ENCODE results near the gene RNF4. TPM values are rescaled to one million over a fixed set of nuclear protein-coding genes. Genes with fewer than 3 reads are reported as not detected.

Gene RNF4
- total and polyA plus RNA-seq, 4 donors: 14.8 to 54.7 (median 41.1) TPM

- TF ChIP-seq CTCF (IDR thresholded peaks at IDR 0.05; ENCODE audit: control extremely low read depth, extremely low read depth): no peak
- Histone ChIP-seq H3K27ac (ENCODE audit: low read depth in 1 of 2, low read length in 1 of 2) (peak overlapping the region; percentile 37 to 58), H3K9me3 (ENCODE audit: control insufficient read depth in 4 of 4, insufficient read depth in 3 of 4, low read length in 3 of 4) (no peaks in the 10 kb centered on the region), H3K4me1 (ENCODE audit: control insufficient read depth in 5 of 5, insufficient read depth in 5 of 5, low read length in 5 of 5) (peaks cover 4 to 44% (median 13%) of the 10 kb centered on the region in 5 donors), H3K4me3 (no peak overlapping the region), H3K36me3 (ENCODE audit: control insufficient read depth in 4 of 4, insufficient read depth in 4 of 4, low read length in 4 of 4) (no peaks in the 10 kb centered on the region), H3K27me3 (ENCODE audit: control insufficient read depth in 3 of 3, insufficient read depth in 3 of 3, low read length in 2 of 3) (no peaks in the 10 kb centered on the region), H3K9ac (ENCODE audit: insufficient read depth in 1 of 2, low read length in 2 of 2) (no peak overlapping the region)
- ATAC-seq (ENCODE audit: insufficient read depth, low FRiP score) (no peak), DNase-seq (peak; percentile 22 to 67 (median 46))
- 9 to 35% methylated on average over 3 of the region's 3 CpGs for WGBS, 2 donors
These were observed 13.8 kb downstream of the RNF4 start for GRCh38 chr4:2482693-2483092.

GRCh38 chr4:2483237-2483636 is 14.3 kb downstream of the RNF4 start:
- H3K9me3 ChIP-seq (ENCODE audit: control insufficient read depth in 4 of 4, insufficient read depth in 3 of 4, low read length in 3 of 4): no peaks in the 10 kb centered on the region
- no peaks in the 10 kb centered on the region for H3K36me3 ChIP-seq (ENCODE audit: control insufficient read depth in 4 of 4, insufficient read depth in 4 of 4, low read length in 4 of 4)
- H3K9ac ChIP-seq (ENCODE audit: insufficient read depth in 1 of 2, low read length in 2 of 2): no peak overlapping the region
- TF ChIP-seq CTCF (IDR thresholded peaks at IDR 0.05; ENCODE audit: control extremely low read depth, extremely low read depth): no peak
- no peak overlapping the region for H3K4me3 ChIP-seq
- no peaks in the 10 kb centered on the region for H3K27me3 ChIP-seq (ENCODE audit: control insufficient read depth in 3 of 3, insufficient read depth in 3 of 3, low read length in 2 of 3)
- H3K27ac ChIP-seq (ENCODE audit: low read depth in 1 of 2, low read length in 1 of 2): peak overlapping the region; percentile 51 to 58
- peaks cover 4 to 46% (median 13%) of the 10 kb centered on the region in 5 donors for H3K4me1 ChIP-seq (ENCODE audit: control insufficient read depth in 5 of 5, insufficient read depth in 5 of 5, low read length in 5 of 5)
- DNase-seq (no peak), ATAC-seq (ENCODE audit: insufficient read depth, low FRiP score) (no peak)
- WGBS, 2 donors: 95 to 99% methylated on average over 3 of the region's 3 CpGs

GRCh38 chr4:2484185-2484584 is 15.3 kb downstream of the RNF4 start:
- no peaks in the 10 kb centered on the region for H3K36me3 ChIP-seq (ENCODE audit: control insufficient read depth in 4 of 4, insufficient read depth in 4 of 4, low read length in 4 of 4)
- H3K4me1 ChIP-seq (ENCODE audit: control insufficient read depth in 5 of 5, insufficient read depth in 5 of 5, low read length in 5 of 5): peaks cover 4 to 42% (median 13%) of the 10 kb centered on the region in 5 donors
- WGBS, 2 donors: 66 to 75% methylated on average over 6 of the region's 6 CpGs
- H3K4me3 ChIP-seq: no peak overlapping the region
- no peak for ATAC-seq (ENCODE audit: insufficient read depth, low FRiP score)
- H3K9me3 ChIP-seq (ENCODE audit: control insufficient read depth in 4 of 4, insufficient read depth in 3 of 4, low read length in 3 of 4): no peaks in the 10 kb centered on the region
- DNase-seq: no peak
- H3K27ac ChIP-seq (ENCODE audit: low read depth in 1 of 2, low read length in 1 of 2): no peak overlapping the region
- no peaks in the 10 kb centered on the region for H3K27me3 ChIP-seq (ENCODE audit: control insufficient read depth in 3 of 3, insufficient read depth in 3 of 3, low read length in 2 of 3)
- no peak overlapping the region for H3K9ac ChIP-seq (ENCODE audit: insufficient read depth in 1 of 2, low read length in 2 of 2)
- no peak for TF ChIP-seq CTCF (IDR thresholded peaks at IDR 0.05; ENCODE audit: control extremely low read depth, extremely low read depth)

GRCh38 chr4:2484993-2485392 is 16.1 kb downstream of the RNF4 start:
- H3K36me3 ChIP-seq (ENCODE audit: control insufficient read depth in 4 of 4, insufficient read depth in 4 of 4, low read length in 4 of 4): no peaks in the 10 kb centered on the region
- ATAC-seq (ENCODE audit: insufficient read depth, low FRiP score): peak; percentile 78
- no peak overlapping the region for H3K9ac ChIP-seq (ENCODE audit: insufficient read depth in 1 of 2, low read length in 2 of 2)
- H3K4me1 ChIP-seq (ENCODE audit: control insufficient read depth in 5 of 5, insufficient read depth in 5 of 5, low read length in 5 of 5): peaks cover 4 to 50% (median 13%) of the 10 kb centered on the region in 5 donors
- no peak for TF ChIP-seq CTCF (IDR thresholded peaks at IDR 0.05; ENCODE audit: control extremely low read depth, extremely low read depth)
- no peak overlapping the region for H3K4me3 ChIP-seq
- 9 to 22% methylated on average over 11 of the region's 11 CpGs for WGBS, 2 donors
- no peaks in the 10 kb centered on the region for H3K9me3 ChIP-seq (ENCODE audit: control insufficient read depth in 4 of 4, insufficient read depth in 3 of 4, low read length in 3 of 4)
- DNase-seq: peak; percentile 34 to 60 (median 44)
- H3K27ac ChIP-seq (ENCODE audit: low read depth in 1 of 2, low read length in 1 of 2): peak overlapping the region; percentile 20 to 30
- H3K27me3 ChIP-seq (ENCODE audit: control insufficient read depth in 3 of 3, insufficient read depth in 3 of 3, low read length in 2 of 3): no peaks in the 10 kb centered on the region
